Heart left ventricle (tissue), 16 donors: ENCODE results near the gene RPS15. TPM values are rescaled to one million over a fixed set of nuclear protein-coding genes. Genes with fewer than 3 reads are reported as not detected.

Experiments used
- ATAC-seq, 4 donors: fragments of 200-7000 bp; cut with Tn5 transposase; one replicate each; pipeline ENCODE4 v1.9.1; 2020 to 2022; ENCODE audit warnings: moderate library complexity in 4 of 4, mild to moderate bottlenecking in 3 of 4, moderate number of reproducible peaks in 1 of 4
- DNase-seq, 5 donors: peaks; one replicate each; pipeline ENCODE4 v3.0.0-alpha.2; 2020
- H3K27ac ChIP-seq, 12 donors: fragments of 200-600 bp; sonication (generic) in 4 of 12; one replicate each; pipeline versions ENCODE4 v1.5.0 to v1.8.0; 2016 to 2022; ENCODE audit warnings: mild to moderate bottlenecking in 2 of 12
- H3K27me3 ChIP-seq, 9 donors: fragments of 200-600 bp; sonication (generic) in 2 of 9; one replicate each; pipeline versions ENCODE4 v1.5.1 to v1.8.0; 2016 to 2022; ENCODE audit warnings: mild to moderate bottlenecking in 3 of 9
- H3K36me3 ChIP-seq, 9 donors: fragments of 200-600 bp; sonication (generic) in 2 of 9; one replicate each; pipeline versions ENCODE4 v1.5.0 to v1.8.0; 2018 to 2022; ENCODE audit warnings: mild to moderate bottlenecking in 2 of 9
- H3K4me1 ChIP-seq, 12 donors: fragments of 200-600 bp; sonication (generic) in 4 of 12; one replicate each; pipeline versions ENCODE4 v1.5.0 to v1.8.0; 2016 to 2022; ENCODE audit warnings: mild to moderate bottlenecking in 3 of 12
- H3K4me3 ChIP-seq, 12 donors: fragments of 200-600 bp; sonication (generic) in 4 of 12; one replicate each; pipeline versions ENCODE4 v1.5.0 to v1.8.0; 2017 to 2022; ENCODE audit warnings: mild to moderate bottlenecking in 9 of 12, moderate library complexity in 4 of 12
- H3K9me3 ChIP-seq, 12 donors: fragments of 200-600 bp; sonication (generic) in 4 of 12; one replicate each; pipeline versions ENCODE4 v1.5.0 to v1.8.0; 2016 to 2022; ENCODE audit warnings: mild to moderate bottlenecking in 1 of 12
- POLR2A ChIP-seq, 2 donors: fragments of 450-650 bp; IDR thresholded peaks; one replicate each; pipeline ENCODE4 v1.6.1; 2017; ENCODE audit warnings: antibody characterized with exemption in 2 of 2, mild to moderate bottlenecking in 2 of 2, moderate library complexity in 2 of 2
- WGBS, 4 donors: extraction: QIAGEN DNeasy Blood & Tissue Kit in 2 of 4; methylation state at CpG; one replicate each; pipeline versions ENCODE4 v1.1.5 to v1.1.7; 2013 to 2018; 5-methylcytosine and 5-hydroxymethylcytosine counted together
- intact Hi-C, 10 donors: fragments of 100-400 bp; cut with DNase I; formaldehyde crosslinking; loops; one replicate each; pipeline versions ENCODE4 v1.11.1 to v1.14.2; 2022
- polyA plus RNA-seq, 2 donors: library from polyadenylated mRNA; stranded (reverse); fragments of 200-250 nt; gene quantifications; one replicate each; pipeline ENCODE4 v1.2.3, GENCODE V29; 2013
- total RNA-seq, 9 donors: library from RNA; depleted of rRNA in 2 of 9; stranded (reverse); fragments of >200 nt in 2 of 9; fragmentation: NEBNext Ultra II Directional in 3 of 9; extraction: Animal tissue kit (Norgen Biotek cat#: 25700) in 3 of 9; gene quantifications; one replicate each; pipeline versions ENCODE4 v1.1.0 to v1.2.4, GENCODE V29; 2016 to 2023
- TF ChIP-seq, protein P1 (sequence below), 12 donors: fragments of 200-600 bp; sonication (generic) in 4 of 12; IDR thresholded peaks; one replicate each; pipeline versions ENCODE4 v1.5.0 to v1.8.0; 2018 to 2022; ENCODE audit warnings: antibody characterized with exemption in 12 of 12, mild to moderate bottlenecking in 5 of 12
- donor health status: ischemic (EF 13 %, LVEDD 7.1; RV severe dilation, severe dysfunction).
- donor health status: healthy with polysubstance abuse.
- donor health status: DM: no; HTN: yes; CAD: no.
- donor health status: DM: no; HTN: no; CAD: no.
- donor health status: ischemic (EF 25% LVEDD 6.9; RV normal size, moderate dysfunction).
- donor health status: ischemic (EF 25% LVEDD 5.7; RV mildly dilated, moderate dysfunction).
- donor health status: healthy.
- donor health status: DM: yes; HTN: yes; CAD: no.
- donor health status: ischemic (EF 35%, LVEDD 5.7; RV mildly dilated, moderate dysfunction).
- donor health status: nonischemic (EF 11% LVEDD 7.7; RV severe dilation, severe dysfunction).
- donor health status: DM: yes; HTN: yes; CAD: no.
- donor health status: PGD.
- donor health status: ischemic (EF 29% LVEDD 5.4; RV normal size, mild dysfunction).
- donor health status: nonischemic (EF 23%, LVEDD 6.1; RV moderate dilation, normal function).

Gene RPS15
- total and polyA plus RNA-seq, 11 donors, result 468 to 2,683 (median 679) TPM

DNA sequence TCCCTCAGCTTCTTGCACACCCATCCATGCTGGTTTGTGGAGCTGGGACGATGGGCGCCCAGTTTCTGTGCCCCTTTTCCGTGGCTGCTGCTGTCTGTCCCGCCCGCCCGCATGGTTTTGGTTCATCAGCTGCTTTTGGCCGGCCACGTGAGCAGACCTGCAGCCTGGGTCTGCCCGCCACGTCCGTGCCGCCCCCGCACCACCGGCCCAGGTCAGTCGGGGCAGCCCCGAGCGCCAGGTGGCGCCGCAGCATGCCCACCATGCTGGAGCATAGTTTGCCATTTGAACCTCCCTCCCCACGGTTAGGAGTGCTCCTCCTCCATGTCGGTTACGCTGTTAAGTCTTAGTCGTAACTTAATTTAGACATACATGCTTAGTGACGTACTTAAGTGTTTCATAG lies 15.3 kb upstream of the RPS15 start:
- Histone ChIP-seq H3K4me1 (peaks cover 0 to 31% (median 13%) of the 10 kb centered on the region in 12 donors), H3K36me3 (peaks cover 0 to 92% (median 83%) of the 10 kb centered on the region in 9 donors), H3K4me3 (no peak overlapping the region), H3K27me3 (no peaks in the 10 kb centered on the region), H3K27ac (peak overlapping the region in 2 of 12 donors; percentile 7 to 38), H3K9me3 (no peaks in the 10 kb centered on the region)
- no peak for DNase-seq
- ATAC-seq, result no peak
- intact Hi-C loops, result no loop called here
- WGBS, 4 donors, result 87 to 94% (median 92%) methylated on average over 22 to 24 of the region's 24 CpGs
- TF ChIP-seq, protein P1, sequence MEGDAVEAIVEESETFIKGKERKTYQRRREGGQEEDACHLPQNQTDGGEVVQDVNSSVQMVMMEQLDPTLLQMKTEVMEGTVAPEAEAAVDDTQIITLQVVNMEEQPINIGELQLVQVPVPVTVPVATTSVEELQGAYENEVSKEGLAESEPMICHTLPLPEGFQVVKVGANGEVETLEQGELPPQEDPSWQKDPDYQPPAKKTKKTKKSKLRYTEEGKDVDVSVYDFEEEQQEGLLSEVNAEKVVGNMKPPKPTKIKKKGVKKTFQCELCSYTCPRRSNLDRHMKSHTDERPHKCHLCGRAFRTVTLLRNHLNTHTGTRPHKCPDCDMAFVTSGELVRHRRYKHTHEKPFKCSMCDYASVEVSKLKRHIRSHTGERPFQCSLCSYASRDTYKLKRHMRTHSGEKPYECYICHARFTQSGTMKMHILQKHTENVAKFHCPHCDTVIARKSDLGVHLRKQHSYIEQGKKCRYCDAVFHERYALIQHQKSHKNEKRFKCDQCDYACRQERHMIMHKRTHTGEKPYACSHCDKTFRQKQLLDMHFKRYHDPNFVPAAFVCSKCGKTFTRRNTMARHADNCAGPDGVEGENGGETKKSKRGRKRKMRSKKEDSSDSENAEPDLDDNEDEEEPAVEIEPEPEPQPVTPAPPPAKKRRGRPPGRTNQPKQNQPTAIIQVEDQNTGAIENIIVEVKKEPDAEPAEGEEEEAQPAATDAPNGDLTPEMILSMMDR (IDR thresholded peaks at IDR 0.05), result no peak
- no peak for TF ChIP-seq POLR2A (IDR thresholded peaks at IDR 0.05)

DNA sequence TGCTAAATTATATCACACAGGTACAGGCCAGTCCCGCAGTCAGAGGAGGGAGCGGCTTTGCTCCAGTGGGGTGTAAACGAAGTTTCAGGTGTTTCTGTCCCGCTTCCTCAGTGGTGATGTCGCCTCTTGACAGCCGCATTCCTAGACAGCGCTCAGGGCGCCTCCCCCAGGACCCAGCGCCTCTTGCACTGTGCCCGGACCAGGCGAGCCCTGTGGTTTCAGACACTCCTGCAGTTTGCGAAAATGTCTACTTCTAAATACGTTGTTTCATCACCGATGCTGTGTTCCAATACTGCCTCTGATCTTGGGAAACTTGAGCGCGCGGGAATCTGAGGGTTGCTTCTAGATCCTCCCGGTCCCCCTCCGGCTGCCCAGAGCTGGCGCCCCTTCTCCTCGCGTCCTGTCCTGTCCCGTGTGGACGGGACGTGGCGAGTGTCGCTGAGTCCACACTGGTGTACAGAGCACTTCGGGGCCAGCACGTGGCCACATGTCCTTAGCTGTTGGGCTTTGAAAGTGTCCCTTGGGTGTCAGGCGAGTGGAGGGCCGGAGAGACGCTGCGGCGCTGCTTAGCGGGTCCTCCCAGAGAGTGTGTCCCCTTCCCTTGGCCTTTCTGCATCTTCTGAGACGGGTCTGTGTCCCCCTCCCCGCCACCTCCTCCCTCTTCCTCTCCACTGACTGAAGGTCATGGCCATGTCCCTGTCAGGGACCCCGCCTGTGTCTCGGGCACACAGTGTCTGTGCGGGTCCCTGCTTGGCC lies 14.6 kb upstream of the RPS15 start:
- Histone ChIP-seq H3K36me3 (peaks cover 0 to 92% (median 88%) of the 10 kb centered on the region in 9 donors), H3K9me3 (no peaks in the 10 kb centered on the region), H3K27me3 (no peaks in the 10 kb centered on the region), H3K4me3 (no peak overlapping the region), H3K27ac (peak overlapping the region in 1 of 12 donors; percentile 38), H3K4me1 (peaks cover 0 to 30% (median 7%) of the 10 kb centered on the region in 12 donors)
- no peak for DNase-seq
- intact Hi-C loops, result no loop called here
- 92 to 93% (median 92%) methylated on average over 33 to 40 of the region's 40 CpGs for WGBS, 4 donors
- TF ChIP-seq POLR2A (IDR thresholded peaks at IDR 0.05), result no peak
- TF ChIP-seq, protein P1 (IDR thresholded peaks at IDR 0.05), result no peak
- no peak for ATAC-seq

DNA sequence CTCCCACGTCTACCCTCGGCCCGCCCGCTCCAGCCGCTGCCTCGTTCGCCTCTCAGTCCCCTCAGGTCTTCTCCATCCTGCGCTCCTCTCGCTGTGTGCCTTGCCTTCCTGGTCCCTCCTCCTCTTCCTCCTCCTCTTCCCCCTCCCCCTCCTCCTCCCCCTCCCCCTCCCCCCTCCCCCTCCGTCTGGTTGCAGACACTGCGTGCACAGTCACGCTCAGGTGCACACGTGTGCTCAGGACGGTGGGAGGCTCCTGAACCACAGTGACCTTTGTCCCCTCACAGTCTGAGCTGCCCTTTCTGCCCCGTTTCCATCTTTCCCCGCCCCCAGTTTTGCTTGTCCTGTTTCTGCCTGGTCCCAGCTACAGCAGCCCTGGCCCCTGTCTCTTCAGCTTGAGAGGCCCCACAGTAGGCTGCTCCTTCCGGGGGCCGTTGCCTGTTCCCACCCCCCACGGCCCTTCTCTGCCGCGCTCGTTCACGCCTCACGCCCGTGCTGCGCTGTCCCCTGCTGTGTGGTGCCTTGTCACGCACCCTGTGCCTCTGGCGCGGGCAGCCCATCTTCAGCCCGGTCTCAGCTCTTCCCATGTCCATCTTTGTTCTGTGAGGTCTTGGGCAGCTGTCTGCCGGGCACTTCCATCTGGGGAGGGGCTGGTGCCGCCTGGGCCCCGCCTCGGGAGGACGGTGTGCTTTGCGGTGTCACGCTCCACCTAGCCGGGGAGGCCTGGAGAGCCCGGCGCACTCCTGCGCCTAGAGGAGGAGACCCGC lies 13.8 kb upstream of the RPS15 start:
- WGBS, 4 donors, result 87 to 89% (median 89%) methylated on average over 39 to 42 of the region's 42 CpGs
- DNase-seq, result peak in 1 of 5 donors; percentile 18
- intact Hi-C loops, result no loop called here
- no peak overlapping the region for H3K27ac ChIP-seq
- ATAC-seq, result no peak
- H3K4me3 ChIP-seq, result no peak overlapping the region
- peaks cover 0 to 92% (median 89%) of the 10 kb centered on the region in 9 donors for H3K36me3 ChIP-seq
- TF ChIP-seq, protein P1 (IDR thresholded peaks at IDR 0.05), result no peak
- no peak for TF ChIP-seq POLR2A (IDR thresholded peaks at IDR 0.05)
- H3K4me1 ChIP-seq, result peaks cover 0 to 30% (median under 1%) of the 10 kb centered on the region in 12 donors
- H3K27me3 ChIP-seq, result no peaks in the 10 kb centered on the region
- H3K9me3 ChIP-seq, result no peaks in the 10 kb centered on the region
